HG03565 (cell line): ENCODE measurements around the gene OR51B6.
"Not testable (repeated sequence)": the region's sequence is repeated elsewhere in the genome, so short reads cannot be mapped to it uniquely, and the experiment has no call there.

Experiments used
- ATAC-seq: cut with Tn5 transposase; IDR thresholded peaks from one replicate; pipeline ENCODE4 v1.9.1; 2021; ENCODE audit warnings: mild to moderate bottlenecking, moderate library complexity; ENCODE audit not compliant: unreplicated experiment

The OR51B6 gene

GRCh38 chr11:5364214-5364613 lies 12.9 kb downstream of the OR51B6 start:
- no peak for ATAC-seq

DNA sequence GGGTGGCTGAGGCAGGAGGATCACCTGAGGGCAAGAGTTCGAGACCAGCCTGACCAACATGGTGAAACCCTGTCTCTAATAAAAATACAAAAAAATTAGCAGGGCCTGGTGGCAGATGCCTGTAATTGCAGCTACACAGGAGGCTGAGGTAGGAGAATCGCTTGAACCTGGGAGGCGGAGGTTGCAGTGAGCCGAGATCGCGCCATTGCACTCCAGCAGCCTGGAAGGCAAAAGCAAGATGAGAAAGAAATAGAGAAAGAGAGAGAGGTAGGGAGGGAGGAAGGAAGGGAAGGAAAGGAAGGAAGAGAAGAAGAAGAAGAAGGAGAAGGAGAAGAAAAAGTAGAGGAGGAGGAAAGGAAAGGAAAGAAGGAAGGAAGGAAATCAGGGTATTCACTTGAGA lies 15.1 kb downstream of the OR51B6 start:
- not testable (repeated sequence) for ATAC-seq

DNA sequence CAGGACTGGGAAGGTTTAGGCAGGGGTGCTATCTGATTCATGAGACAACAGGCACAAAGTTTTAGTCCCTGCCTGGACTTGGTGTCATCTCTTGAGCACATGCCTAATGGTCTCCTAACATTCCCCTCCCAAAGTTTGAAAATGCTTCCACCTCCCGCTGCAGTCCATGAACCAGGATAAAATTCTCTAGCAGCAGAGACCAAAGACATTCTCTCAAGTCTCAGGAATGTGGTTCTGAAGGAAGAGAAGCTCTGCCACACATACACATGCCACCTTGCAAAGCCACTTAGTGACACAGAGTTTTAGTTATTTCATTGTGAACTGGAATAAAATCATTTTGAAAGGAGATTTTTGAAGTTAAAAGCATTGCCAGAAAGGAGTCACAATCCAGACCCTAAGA lies 15.5 kb downstream of the OR51B6 start:
- ATAC-seq, result no peak

DNA sequence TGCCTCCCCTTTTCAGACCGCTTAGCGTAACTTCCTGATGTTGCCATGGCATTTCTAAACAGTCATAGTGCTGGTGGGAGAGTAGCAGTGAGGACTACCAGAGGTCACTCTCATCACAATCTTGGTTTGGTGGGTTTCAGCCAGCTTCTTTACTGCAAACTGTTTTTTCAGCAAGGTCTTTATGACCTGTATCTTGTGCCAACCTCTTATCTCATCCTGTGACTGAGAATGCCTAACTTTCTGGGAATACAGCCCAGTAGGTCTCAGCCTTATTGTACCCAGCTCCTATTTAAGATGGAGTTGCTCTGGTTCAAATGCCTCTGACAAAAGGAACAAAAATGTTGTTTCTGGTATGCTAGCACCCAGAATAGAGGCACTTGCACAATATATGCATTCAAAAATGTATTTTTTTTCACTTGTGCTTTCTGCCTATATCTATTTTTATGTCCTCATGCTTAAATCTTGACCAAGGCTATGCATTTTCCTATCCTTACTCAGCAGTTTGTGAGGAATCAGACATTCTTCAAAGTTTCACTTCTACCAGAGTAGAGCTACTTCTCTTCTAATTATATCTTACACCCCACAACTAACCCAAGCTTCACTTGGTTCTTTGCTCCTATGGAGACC lies 16.3 kb downstream of the OR51B6 start:
- ATAC-seq, result no peak

DNA sequence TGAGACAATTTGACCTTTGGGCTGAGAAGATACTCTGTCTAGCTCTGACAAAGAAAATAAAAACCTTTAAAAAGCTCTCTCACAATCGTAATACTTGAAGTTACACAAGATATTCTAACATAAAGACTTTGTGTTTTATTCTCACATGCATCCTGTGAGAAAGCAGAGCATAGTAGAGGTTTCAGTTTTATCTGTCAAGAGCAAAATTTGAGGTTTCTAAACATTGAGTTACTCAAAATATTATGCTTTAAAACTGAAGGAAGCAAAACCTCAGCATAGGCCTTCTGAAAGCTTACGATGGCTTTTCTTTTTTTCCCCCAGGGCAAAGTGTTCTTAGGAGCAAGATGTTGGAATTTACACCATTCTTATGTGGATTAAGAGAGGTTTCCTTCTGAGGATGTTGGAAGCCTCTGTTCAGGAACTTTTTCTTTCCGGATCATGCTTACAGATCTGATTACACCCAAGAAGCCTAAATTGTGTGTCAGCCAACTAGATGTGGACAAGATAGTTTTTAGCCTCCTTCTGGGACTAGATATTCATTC lies 17.3 kb downstream of the OR51B6 start:
- ATAC-seq, result no peak

DNA sequence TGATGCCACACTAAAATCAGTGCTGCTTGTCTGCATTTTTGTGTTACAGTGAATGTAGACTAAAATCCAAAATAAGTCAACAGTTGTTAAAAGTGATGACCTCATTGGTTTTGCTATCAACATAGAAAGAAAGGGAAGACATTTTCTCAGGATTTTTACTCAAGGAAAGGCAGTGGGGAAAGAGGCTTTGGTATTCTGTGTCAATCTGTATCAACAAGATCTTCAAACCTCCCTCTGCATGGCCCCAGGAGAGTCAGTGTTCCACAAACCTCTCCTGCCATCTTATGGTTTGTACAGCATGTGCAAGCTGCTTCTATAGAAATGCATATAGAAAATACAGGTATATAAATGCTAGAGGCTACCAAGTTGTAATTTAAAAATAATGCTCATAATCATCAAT lies 18.5 kb downstream of the OR51B6 start:
- no peak for ATAC-seq

- ATAC-seq, result peak; percentile 86
Measured at GRCh38 chr11:5380740-5381342, 29.5 kb downstream of the OR51B6 start.

DNA sequence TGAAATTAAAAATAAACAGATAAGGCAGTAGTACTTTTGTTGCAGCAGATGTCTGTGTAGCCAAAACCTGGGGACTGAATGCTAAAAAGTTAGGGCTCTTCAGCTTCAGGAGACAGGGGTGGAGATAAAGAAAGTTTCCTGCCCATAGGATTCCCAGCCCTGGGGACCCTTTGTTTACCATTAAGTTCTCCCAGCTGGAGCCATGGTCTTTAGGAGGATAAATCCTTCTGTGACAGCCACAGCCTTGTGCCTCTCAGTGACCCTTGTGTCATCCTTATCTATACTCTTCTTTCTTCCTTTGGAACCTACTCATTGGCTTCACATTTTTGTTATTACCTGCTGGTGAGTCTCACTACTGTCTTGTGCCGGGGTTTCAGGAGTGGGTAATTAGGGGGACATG lies 32.3 kb downstream of the OR51B6 start, which contains the start of gene OR51M1:
TSS of gene OR51M1 (plus strand) at position 237 of the 400 bp plus-strand sequence. CDS start 5,587 bp downstream, outside the sequence.
- ATAC-seq, result no peak

DNA sequence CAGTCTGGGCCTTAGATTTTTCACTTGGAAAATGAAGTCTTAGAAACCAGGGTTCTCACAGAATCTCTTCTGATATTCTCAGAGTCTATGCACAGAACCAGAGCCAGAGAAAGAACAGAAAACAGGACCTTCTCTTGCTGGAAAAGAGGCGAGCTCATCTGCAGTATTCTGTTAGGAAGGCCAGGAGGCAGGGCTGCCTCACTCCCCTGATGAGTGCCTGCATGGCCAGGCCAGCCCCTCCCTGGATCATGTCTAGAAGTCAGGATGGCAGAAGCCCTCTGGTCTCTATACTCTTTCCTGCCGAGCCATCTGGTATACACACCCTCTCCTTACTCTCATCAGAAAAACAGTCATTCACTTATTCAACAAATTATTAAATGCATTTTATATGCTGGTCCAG lies 33.0 kb downstream of the OR51B6 start:
- ATAC-seq, result no peak

GRCh38 chr11:5390210-5390609 lies 38.9 kb downstream of the OR51B6 start:
- no peak for ATAC-seq

DNA sequence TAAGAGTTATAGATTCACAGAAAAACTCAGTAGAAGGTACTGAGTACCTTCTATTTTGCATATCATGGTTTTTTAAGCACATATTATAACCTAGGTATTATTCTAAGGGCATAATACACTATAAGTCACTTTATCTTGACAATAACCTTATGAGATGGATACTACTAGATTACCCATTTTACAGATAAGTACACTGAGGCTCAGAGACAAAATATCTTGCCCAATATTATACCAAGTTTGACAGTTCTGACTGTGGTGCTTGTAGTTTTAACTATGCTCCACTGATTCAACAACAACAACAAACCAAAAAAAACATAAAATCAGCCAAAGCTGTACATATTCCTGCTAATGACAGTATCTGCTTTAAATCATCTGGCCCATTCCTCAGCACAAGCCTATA lies 42.8 kb downstream of the OR51B6 start:
- no peak for ATAC-seq

DNA sequence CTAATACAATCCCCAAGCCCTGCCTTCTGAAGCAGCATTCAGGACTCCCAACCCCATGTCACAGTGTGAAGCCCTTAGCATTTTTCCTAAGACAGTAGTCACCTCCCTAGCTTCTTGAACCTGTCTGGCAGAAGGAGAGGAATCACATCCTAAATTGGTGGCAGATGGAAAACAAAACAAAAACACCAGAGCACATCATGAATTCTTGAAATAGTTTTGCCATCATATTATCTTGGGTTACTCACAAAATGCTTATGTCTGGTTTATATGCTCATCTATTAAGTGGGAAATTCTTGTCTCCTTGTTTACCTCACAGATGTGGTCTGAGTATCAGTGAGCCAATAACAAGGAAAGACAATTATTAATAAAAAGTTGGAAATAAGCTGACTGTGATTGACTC lies 47.6 kb downstream of the OR51B6 start:
- no peak for ATAC-seq
